CD4-positive, alpha-beta T cell treated with Interleukin-15 for 4 hours (primary cell): ENCODE measurements around the gene C16orf74.

Source experiments
- DNase-seq: peaks from one replicate; pipeline ENCODE4 v3.0.0-alpha.2; 2020; ENCODE audit warnings: low spot score

Gene C16orf74

DNA sequence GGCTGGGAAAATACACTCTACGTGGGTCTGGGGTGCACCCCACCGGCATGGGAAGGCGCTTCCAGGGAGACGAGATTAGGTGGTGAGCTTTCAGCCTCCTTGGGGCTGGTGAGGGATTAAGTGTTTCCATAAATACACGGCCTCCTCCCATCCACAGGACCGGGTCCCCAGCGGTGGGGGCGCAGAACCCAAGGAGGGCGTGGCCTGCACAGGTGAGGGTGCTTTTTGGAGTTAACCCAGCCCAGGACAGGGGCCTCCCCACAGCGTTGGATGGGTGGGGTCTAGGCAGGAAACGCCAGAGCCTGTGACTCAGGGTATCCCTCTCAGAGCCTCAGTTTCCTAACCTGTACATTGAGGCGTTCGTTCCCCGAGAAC, 1.1 kb downstream of the C16orf74 start:
- DNase-seq: no peak

DNA sequence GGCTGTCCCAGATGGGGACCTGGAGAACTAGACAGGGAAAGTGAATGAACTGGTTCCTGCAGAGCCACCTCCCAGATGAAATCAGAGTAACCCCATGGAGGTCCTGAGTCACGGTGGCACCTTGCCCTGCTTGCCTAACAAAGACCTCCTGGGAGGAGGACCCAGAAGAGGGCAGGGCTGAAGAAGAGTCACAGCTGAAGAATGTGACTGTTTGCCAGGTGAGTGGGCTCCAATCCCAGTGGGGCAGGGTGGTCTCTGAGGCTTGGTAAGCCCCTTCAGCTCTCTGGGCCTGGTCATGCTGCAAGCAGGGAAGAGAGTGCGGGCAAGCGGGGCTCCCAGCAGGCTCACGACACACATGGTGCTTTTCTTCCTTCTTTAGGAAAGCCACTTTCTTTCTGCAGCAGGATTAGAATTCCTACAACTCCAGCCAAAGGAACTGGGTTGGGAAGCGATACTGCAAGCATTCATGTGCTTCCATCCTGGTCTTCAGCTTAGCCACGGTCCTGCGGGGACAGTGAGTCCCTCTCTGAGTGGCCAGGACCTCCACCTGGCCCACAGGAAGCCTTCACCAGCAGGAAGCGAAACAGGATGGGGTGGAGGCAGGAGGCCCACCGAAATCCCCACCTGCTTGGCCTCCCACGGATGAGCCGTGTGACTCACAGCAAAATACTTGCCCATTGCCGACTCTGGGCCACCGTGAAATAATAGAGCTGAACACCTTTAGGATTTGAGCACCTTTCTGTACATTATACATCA, 4.3 kb downstream of the C16orf74 start:
- no peak for DNase-seq

- no peak for DNase-seq
Measured at GRCh38 chr16:85738923-85739715, 11.8 kb downstream of the C16orf74 start.

DNA sequence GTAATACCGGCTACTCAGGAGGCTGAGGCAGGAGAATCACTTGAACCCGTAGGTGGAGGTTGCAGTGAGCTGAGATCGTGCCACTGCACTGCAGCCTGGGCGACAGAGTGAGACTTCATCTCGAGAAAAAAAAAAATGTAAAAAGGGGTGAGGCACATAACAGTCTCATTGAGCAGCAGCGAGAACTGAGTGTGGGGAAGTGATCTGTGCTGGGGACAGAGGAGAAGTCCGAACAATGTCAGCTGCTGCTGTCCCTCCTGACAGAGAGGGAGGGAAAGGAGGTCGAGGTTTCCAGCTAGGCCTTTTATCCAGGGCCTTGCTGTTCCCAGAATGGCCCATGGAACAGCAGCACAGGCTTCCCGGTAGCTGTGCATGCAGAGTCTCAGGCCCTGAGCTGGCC, 14.0 kb downstream of the C16orf74 start:
- no peak for DNase-seq

DNA sequence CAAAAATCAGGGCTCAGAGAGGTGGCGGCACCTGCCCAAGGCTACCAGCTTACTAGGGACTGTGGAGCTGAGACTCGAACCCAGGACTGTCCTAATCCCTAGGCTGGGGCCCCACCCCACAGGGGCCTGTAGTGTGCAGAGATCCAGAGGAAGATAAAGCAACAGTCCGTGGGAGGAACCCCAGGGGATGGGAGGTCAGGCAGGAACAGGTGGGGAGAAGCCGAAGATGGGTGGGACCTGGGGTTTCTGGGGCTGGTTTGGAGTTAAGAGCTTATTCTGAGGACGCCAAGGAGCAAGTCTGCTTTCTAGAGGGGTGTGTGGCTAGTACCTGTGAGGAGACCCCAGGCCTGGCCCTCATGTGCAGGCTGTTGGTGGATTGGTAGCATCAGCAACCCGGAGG, 14.9 kb downstream of the C16orf74 start:
- DNase-seq: no peak

- peak; percentile 22 for DNase-seq
Measured at GRCh38 chr16:85735225-85735635, 15.7 kb downstream of the C16orf74 start.

GRCh38 chr16:85734311-85735017, 16.4 kb downstream of the C16orf74 start:
- no peak for DNase-seq

DNA sequence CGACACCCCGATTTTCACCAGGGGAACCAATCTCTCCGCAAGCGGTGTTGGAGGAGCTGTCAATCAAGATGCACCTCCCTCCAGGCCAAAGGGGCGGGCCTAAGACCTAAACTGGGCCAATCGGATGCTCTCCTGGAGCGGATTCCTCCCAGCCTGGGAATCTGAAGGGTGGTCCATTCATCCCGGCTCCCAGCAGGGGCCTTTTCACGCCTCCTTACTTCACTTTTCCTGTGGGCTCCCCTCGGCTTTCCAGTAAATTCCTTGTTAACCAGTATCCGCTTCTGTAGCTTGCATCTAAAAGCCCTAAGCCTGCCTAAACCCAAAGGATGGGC, 17.1 kb downstream of the C16orf74 start:
- no peak for DNase-seq

DNA sequence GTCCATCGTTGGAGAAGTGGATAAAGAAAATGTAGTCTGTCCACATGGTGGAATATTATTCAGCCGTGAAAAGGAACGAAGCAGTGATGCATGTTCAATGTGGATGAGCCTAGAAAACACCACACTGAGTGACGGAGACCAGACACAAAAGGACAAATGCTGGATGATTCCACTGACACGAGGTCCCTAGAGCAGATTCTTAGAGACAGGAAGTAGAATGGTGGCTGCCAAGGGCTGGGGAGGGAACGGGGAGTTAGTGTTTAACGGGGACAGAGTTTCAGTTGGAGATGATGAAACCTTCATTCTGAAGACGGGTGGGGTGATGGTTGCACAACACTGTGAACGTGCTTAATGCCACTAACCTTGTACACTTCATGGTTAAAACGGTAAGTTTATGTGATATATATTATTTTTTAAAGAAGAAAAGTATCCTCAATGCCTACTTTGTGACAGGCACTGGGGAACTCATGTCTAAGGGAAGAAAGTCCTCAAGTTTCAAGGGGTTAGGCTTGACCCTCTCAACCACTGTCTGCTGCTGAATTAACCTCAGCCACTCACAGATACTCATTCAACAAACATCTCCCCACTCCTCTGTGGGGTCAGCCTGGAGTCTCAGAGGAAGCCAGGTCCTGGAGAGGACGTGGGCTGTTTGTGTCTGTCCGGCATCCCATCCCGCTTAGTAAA, 17.6 kb downstream of the C16orf74 start:
- DNase-seq: no peak

DNA sequence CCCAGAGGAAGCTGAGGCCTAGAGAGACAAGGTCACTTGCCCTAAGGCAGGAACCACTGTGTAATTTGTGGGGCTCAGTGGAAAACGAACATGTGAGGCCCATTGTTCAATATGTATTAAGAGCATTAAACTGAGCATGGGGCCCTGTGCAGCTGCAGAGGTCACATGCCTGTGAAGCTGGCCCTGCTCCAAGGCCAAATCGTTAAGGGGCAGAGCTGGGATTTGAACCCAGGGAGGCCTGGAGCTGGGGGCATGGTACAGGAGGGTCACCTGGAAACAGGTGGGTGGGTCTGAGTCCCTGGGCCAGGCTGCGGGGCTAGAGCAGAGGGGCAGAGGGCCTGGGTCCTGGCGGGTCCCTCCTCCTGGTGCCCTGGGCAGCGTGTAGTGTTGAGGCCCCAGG, 19.7 kb downstream of the C16orf74 start:
- DNase-seq: no peak

DNA sequence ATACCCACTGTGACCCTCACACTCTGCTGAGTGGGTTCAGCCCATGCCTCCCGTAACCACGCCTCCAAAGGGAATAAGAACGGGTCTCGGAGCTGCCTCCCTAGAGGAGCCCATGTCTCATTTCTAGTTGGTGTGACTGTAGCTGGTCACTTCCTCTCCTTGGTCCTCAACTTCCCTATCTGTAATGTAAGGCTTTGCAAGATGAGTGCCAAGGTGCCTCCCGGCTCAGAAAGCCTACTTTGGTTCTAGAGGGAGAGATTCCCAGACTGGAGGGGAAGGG, 20.8 kb downstream of the C16orf74 start:
- no peak for DNase-seq

GRCh38 chr16:85729452-85730185, 21.3 kb downstream of the C16orf74 start:
- DNase-seq: no peak

DNA sequence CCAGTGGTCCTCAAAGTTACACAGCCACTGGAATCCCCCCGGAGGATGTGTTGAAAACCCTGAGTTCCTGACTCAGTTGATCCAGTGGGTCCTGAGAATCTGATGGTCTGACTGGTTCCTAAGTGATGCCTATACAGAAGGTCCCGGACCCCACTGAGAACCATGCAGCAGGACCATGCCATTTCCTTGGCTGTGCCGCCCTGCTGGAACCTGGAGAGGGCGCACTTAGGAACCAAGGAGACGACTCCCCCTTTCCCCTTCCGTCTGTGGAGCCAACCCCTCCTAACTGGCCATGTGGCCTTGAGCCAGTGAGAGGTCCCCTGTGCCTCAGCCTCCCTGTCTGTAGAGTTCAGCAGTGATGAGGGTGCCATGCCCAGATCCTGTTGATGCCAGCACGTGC, 22.0 kb downstream of the C16orf74 start:
- DNase-seq: no peak

- no peak for DNase-seq
Measured at GRCh38 chr16:85724936-85725335, 26.0 kb downstream of the C16orf74 start.

DNA sequence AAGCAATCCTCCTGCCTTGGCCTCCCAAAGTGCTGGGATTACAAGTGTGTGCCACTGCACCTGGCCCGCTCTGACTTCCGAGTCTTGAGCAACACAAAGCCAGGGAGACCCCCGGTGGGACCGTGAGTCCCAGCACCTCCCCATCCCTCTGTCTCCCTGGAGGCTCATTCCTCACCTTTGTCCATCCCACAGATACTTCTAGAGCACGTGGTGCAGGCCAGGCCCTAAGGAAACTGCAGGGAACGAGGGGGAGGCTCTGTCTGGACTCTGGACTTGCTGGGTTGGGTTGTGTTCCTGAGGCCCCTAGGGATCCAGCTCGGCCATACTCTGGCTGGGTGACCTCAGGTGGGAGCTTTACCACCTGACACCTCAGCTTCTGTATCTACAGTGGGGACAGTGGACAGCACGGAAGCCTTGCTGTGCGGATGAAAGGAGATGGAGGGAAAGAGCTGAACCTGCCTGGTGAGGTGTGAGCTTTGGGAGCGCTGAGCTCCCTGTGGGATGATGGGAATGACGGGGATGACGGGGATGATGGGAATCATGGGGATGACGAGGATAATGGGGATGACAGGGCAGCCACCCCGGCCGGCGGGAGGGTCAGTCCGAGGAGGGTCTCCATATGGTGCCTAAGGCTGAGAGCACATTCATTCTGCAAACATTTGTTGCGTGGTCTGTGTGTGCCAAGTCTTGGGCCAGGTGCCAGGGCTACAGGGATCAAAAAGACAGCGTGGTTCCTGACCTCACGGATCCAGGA, 26.6 kb downstream of the C16orf74 start:
- DNase-seq: no peak

DNA sequence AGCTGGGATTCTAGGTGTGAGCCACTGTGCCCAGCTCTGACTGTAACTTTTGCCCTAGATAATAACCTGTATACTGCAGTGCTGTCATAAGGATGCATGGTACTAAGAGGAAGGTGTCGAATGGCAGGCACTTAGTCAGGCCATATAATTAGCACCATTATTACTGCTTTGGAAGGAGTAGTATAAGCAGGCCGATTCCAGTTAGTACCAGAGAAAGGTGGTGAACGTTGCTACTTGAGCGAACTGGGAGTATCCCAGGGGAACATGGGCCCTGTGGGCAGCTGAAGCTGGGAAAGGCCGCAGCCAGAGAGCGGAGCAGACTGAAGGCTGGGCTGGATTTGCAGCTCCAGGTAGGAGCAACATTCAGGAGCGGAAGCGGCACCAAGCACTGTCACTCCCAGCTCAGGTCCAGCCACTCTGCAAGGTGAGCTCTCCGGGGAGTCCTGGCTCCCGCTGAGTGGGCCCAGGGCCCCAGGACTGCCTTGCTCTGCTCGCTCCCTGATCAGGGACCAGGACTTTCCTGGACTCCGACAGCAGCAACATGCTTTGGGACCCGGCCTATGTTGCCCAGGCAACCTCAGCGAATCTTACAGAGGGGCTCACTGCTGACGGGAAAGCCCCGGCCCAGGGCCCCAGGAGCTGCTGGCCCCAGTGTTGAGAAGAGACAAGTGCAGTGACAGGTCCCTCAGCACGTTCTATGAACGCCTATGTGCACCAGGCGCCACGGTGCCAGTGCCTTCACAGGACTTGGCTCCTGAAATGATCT, 28.6 kb downstream of the C16orf74 start:
- no peak for DNase-seq

- DNase-seq: no peak
Measured at GRCh38 chr16:85720302-85720637, 30.6 kb downstream of the C16orf74 start.

DNA sequence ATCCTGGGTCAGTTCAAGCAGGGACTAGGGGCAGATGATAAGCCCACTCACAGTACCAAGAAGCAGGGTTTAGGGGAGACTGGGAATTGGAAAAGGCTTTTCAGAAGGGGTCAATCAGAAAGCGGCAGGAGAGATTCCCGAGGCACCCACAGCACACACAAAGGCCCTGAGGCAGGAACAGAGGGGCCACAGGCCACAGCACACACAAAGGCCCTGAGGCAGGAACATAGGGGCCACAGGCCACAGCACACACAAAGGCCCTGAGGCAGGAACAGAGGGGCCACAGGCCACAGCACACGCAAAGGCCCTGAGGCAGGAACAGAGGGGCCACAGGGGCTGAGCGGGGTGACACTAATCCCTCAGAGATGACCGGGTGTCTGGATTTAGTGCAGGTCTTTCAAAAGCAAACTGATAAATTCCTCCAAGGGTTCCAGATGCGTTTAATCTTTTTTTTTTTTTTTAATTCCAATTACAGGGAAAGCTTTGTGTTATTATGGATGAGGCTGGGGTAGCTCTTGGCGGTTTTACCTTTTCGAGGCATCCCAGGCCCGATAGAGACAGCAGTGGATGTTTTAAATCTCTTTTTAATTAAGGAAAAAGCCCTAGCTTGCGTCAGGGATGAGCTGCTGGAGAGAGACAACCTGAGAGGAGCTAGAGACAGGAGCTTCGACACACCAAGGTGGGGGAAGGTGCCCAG, 31.1 kb downstream of the C16orf74 start:
- DNase-seq: no peak

- no peak for DNase-seq
Measured at GRCh38 chr16:85718682-85719081, 32.2 kb downstream of the C16orf74 start.

DNA sequence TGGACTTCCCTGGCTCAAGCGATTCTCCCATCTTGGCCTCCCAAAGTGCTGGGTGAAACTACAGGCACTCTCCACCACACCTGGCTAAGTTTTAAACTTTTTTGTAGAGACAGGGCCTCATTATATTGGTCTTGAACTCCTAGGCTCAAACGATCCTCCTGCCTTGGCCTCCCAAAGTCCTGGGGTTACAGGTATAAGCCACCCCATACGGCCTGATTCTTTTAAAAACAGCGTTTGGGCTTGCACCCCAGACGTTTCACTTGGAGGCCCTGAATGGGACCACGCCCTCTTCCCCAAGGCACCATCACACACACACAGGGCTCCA, 32.8 kb downstream of the C16orf74 start:
- no peak for DNase-seq
